ENCODE results near the gene TMEM88. TPM values are rescaled to one million over a fixed set of nuclear protein-coding genes. Genes with fewer than 3 reads are reported as not detected.
"Not testable (repeated sequence)": the region's sequence is repeated elsewhere in the genome, so short reads cannot be mapped to it uniquely, and the experiment has no call there.

TMEM88 gene
- total RNA-seq = 8.5 TPM

- Histone ChIP-seq H3K9me3 (ENCODE audit: low read depth, low read length) (no peaks in the 10 kb centered on the region), H3K4me3 (ENCODE audit: low read length) (no peak within 1 kb of the TSS), H3K27me3 (ENCODE audit: insufficient read depth, low read length) (no peaks in the 10 kb centered on the region), H3K4me1 (ENCODE audit: insufficient read depth, low read length) (peaks cover 48% of the 10 kb centered on the region)
These were observed at the start of gene TMEM88 for GRCh38 chr17:7854851-7855659. Gene TMEM88 (plus strand): TSS chr17:7855066. CDS start chr17:7855075, 9 bp downstream.

- H3K9me3 ChIP-seq (ENCODE audit: low read depth, low read length) = no peaks in the 10 kb centered on the region
- no peak overlapping the region for H3K4me3 ChIP-seq (ENCODE audit: low read length)
- no peaks in the 10 kb centered on the region for H3K4me1 ChIP-seq (ENCODE audit: insufficient read depth, low read length)
- H3K27me3 ChIP-seq (ENCODE audit: insufficient read depth, low read length) = no peaks in the 10 kb centered on the region
These were observed 48.3 kb upstream of the TMEM88 start for GRCh38 chr17:7806587-7806986.

- Histone ChIP-seq H3K9me3 (ENCODE audit: low read depth, low read length) (no peaks in the 10 kb centered on the region), H3K27me3 (ENCODE audit: insufficient read depth, low read length) (no peaks in the 10 kb centered on the region), H3K4me1 (ENCODE audit: insufficient read depth, low read length) (no peaks in the 10 kb centered on the region), H3K4me3 (ENCODE audit: low read length) (no peak overlapping the region)
These were observed 47.7 kb upstream of the TMEM88 start for GRCh38 chr17:7807206-7807605.

GRCh38 chr17:7809086-7809790 is 45.6 kb upstream of the TMEM88 start:
- H3K4me3 ChIP-seq (ENCODE audit: low read length) = no peak overlapping the region
- H3K9me3 ChIP-seq (ENCODE audit: low read depth, low read length) = no peaks in the 10 kb centered on the region
- no peaks in the 10 kb centered on the region for H3K27me3 ChIP-seq (ENCODE audit: insufficient read depth, low read length)

GRCh38 chr17:7809791-7810343 is 45.0 kb upstream of the TMEM88 start:
- not testable (repeated sequence) for H3K4me3 ChIP-seq (ENCODE audit: low read length); H3K4me1 ChIP-seq (ENCODE audit: insufficient read depth, low read length); H3K9me3 ChIP-seq (ENCODE audit: low read depth, low read length); H3K27me3 ChIP-seq (ENCODE audit: insufficient read depth, low read length)

More at GRCh38 chr17:7809086-7809790, 45.6 kb upstream of the TMEM88 start:
- no peaks in the 10 kb centered on the region for H3K4me1 ChIP-seq (ENCODE audit: insufficient read depth, low read length)

- Histone ChIP-seq H3K4me1 (ENCODE audit: insufficient read depth, low read length) (no peaks in the 10 kb centered on the region), H3K9me3 (ENCODE audit: low read depth, low read length) (no peaks in the 10 kb centered on the region), H3K4me3 (ENCODE audit: low read length) (no peak overlapping the region), H3K27me3 (ENCODE audit: insufficient read depth, low read length) (no peaks in the 10 kb centered on the region)
These were observed 43.6 kb upstream of the TMEM88 start for GRCh38 chr17:7811251-7811650.

- Histone ChIP-seq H3K4me1 (ENCODE audit: insufficient read depth, low read length) (no peaks in the 10 kb centered on the region), H3K9me3 (ENCODE audit: low read depth, low read length) (no peaks in the 10 kb centered on the region)
These were observed 39.9 kb upstream of the TMEM88 start for GRCh38 chr17:7814969-7815368.

GRCh38 chr17:7816926-7817642 is 37.8 kb upstream of the TMEM88 start:
- Histone ChIP-seq H3K27me3 (ENCODE audit: insufficient read depth, low read length) (no peaks in the 10 kb centered on the region), H3K4me3 (ENCODE audit: low read length) (no peak overlapping the region), H3K9me3 (ENCODE audit: low read depth, low read length) (no peaks in the 10 kb centered on the region), H3K4me1 (ENCODE audit: insufficient read depth, low read length) (no peaks in the 10 kb centered on the region)

More at GRCh38 chr17:7814969-7815368, 39.9 kb upstream of the TMEM88 start:
- Histone ChIP-seq H3K27me3 (ENCODE audit: insufficient read depth, low read length) (no peaks in the 10 kb centered on the region), H3K4me3 (ENCODE audit: low read length) (no peak overlapping the region)

- H3K9me3 ChIP-seq (ENCODE audit: low read depth, low read length) = no peaks in the 10 kb centered on the region
- H3K27me3 ChIP-seq (ENCODE audit: insufficient read depth, low read length) = no peaks in the 10 kb centered on the region
- no peaks in the 10 kb centered on the region for H3K4me1 ChIP-seq (ENCODE audit: insufficient read depth, low read length)
- H3K4me3 ChIP-seq (ENCODE audit: low read length) = no peak overlapping the region
These were observed 37.3 kb upstream of the TMEM88 start for GRCh38 chr17:7817643-7817964.

GRCh38 chr17:7818026-7818425 is 36.8 kb upstream of the TMEM88 start:
- H3K4me3 ChIP-seq (ENCODE audit: low read length) = no peak overlapping the region
- H3K9me3 ChIP-seq (ENCODE audit: low read depth, low read length) = no peaks in the 10 kb centered on the region
- H3K4me1 ChIP-seq (ENCODE audit: insufficient read depth, low read length) = no peaks in the 10 kb centered on the region
- no peaks in the 10 kb centered on the region for H3K27me3 ChIP-seq (ENCODE audit: insufficient read depth, low read length)

- H3K9me3 ChIP-seq (ENCODE audit: low read depth, low read length) = no peaks in the 10 kb centered on the region
- H3K27me3 ChIP-seq (ENCODE audit: insufficient read depth, low read length) = no peaks in the 10 kb centered on the region
- H3K4me3 ChIP-seq (ENCODE audit: low read length) = no peak overlapping the region
- no peaks in the 10 kb centered on the region for H3K4me1 ChIP-seq (ENCODE audit: insufficient read depth, low read length)
These were observed 35.9 kb upstream of the TMEM88 start for GRCh38 chr17:7818746-7819645.

- H3K4me3 ChIP-seq (ENCODE audit: low read length) = no peak overlapping the region
- H3K9me3 ChIP-seq (ENCODE audit: low read depth, low read length) = no peaks in the 10 kb centered on the region
- H3K4me1 ChIP-seq (ENCODE audit: insufficient read depth, low read length) = no peaks in the 10 kb centered on the region
- H3K27me3 ChIP-seq (ENCODE audit: insufficient read depth, low read length) = no peaks in the 10 kb centered on the region
These were observed 34.6 kb upstream of the TMEM88 start for GRCh38 chr17:7820231-7820630.

GRCh38 chr17:7822126-7822525 is 32.7 kb upstream of the TMEM88 start:
- H3K4me3 ChIP-seq (ENCODE audit: low read length) = no peak overlapping the region
- no peaks in the 10 kb centered on the region for H3K4me1 ChIP-seq (ENCODE audit: insufficient read depth, low read length)
- no peaks in the 10 kb centered on the region for H3K27me3 ChIP-seq (ENCODE audit: insufficient read depth, low read length)
- no peaks in the 10 kb centered on the region for H3K9me3 ChIP-seq (ENCODE audit: low read depth, low read length)

- H3K27me3 ChIP-seq (ENCODE audit: insufficient read depth, low read length) = no peaks in the 10 kb centered on the region
- no peak overlapping the region for H3K4me3 ChIP-seq (ENCODE audit: low read length)
- no peaks in the 10 kb centered on the region for H3K4me1 ChIP-seq (ENCODE audit: insufficient read depth, low read length)
- no peaks in the 10 kb centered on the region for H3K9me3 ChIP-seq (ENCODE audit: low read depth, low read length)
These were observed 31.3 kb upstream of the TMEM88 start for GRCh38 chr17:7823581-7824001.

Data from mononuclear cell (primary cell).